Sigmoid colon (tissue), 4 donors: Measurements from ENCODE around the gene ASPM.

Source experiments
- EP300 ChIP-seq, 4 donors: sonication (generic); formaldehyde crosslinking; IDR thresholded peaks; one replicate each; pipeline ENCODE4 v1.6.1; 2017; ENCODE audit warnings: antibody characterized with exemption in 4 of 4
- POLR2A ChIP-seq, 2 donors: fragments of 450-650 bp; IDR thresholded peaks; one replicate each; pipeline ENCODE4 v1.6.1; 2016; ENCODE audit warnings: antibody characterized with exemption in 2 of 2, mild to moderate bottlenecking in 2 of 2, moderate library complexity in 2 of 2
- TF ChIP-seq, protein P1 (sequence below), 4 experiments: fragments of 450-650 bp in 3 of 4; fragments of 200-600 bp in 1 of 4; IDR thresholded peaks; one replicate each; pipeline ENCODE4 v1.5.1; 2016 to 2019; ENCODE audit warnings: antibody characterized with exemption in 4 of 4, mild to moderate bottlenecking in 3 of 4, moderate library complexity in 2 of 4

DNA sequence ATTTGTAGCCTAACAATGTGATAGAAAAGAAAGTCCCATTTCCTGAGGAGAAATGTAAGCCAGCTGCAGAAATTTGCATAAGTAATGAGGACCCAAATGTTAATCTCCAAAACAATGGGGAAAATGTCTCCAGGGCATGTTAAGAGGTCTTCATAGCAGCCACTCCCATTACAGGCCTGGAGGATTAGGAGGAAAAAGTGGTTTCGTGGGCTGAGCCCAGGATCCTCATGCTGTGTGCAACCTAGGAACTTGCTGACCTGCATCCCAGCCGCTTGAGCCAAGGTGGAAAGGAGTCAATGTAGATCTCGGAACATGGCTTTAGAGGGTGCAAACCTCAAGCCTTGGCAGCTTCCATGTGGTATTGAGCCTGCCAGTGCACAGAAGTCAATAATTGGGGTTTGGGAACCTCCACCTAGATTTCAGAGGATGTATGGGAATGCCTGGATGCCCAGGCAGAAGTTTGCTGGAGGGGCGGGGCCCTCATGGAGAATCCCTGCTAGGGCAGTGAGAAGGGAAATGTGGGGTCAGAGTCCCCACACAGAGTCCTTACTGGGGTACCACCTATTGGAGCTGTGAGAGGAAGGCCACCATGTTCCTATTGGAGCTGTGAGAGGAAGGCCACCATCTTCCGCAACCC, 65.2 kb downstream of the ASPM start:
- TF ChIP-seq, protein P1, sequence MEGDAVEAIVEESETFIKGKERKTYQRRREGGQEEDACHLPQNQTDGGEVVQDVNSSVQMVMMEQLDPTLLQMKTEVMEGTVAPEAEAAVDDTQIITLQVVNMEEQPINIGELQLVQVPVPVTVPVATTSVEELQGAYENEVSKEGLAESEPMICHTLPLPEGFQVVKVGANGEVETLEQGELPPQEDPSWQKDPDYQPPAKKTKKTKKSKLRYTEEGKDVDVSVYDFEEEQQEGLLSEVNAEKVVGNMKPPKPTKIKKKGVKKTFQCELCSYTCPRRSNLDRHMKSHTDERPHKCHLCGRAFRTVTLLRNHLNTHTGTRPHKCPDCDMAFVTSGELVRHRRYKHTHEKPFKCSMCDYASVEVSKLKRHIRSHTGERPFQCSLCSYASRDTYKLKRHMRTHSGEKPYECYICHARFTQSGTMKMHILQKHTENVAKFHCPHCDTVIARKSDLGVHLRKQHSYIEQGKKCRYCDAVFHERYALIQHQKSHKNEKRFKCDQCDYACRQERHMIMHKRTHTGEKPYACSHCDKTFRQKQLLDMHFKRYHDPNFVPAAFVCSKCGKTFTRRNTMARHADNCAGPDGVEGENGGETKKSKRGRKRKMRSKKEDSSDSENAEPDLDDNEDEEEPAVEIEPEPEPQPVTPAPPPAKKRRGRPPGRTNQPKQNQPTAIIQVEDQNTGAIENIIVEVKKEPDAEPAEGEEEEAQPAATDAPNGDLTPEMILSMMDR (IDR thresholded peaks at IDR 0.05): no peak
- no peak for TF ChIP-seq POLR2A (IDR thresholded peaks at IDR 0.05)
- TF ChIP-seq EP300 (IDR thresholded peaks at IDR 0.05): no peak
